HPDE6-E6E7 (cell line): ENCODE results near the gene EBF3.

Experiments used
- DNase-seq: peaks from one replicate; pipeline ENCODE4 v3.0.0; 2011; ENCODE audit warnings: missing footprints; ENCODE audit errors: extremely low spot score

The EBF3 gene

GRCh38 chr10:129971381-129972144, 7.5 kb upstream of the EBF3 start:
- no peak for DNase-seq

- no peak for DNase-seq
Measured at GRCh38 chr10:129970465-129971364, 6.6 kb upstream of the EBF3 start.

- no peak for DNase-seq
Measured at GRCh38 chr10:129969911-129970464, 5.9 kb upstream of the EBF3 start.

GRCh38 chr10:129969184-129969910, 5.3 kb upstream of the EBF3 start:
- DNase-seq: no peak

GRCh38 chr10:129968853-129969183, 4.7 kb upstream of the EBF3 start:
- DNase-seq: no peak

GRCh38 chr10:129968020-129968852, 4.2 kb upstream of the EBF3 start:
- DNase-seq: no peak

GRCh38 chr10:129967579-129968019, 3.5 kb upstream of the EBF3 start:
- no peak for DNase-seq

GRCh38 chr10:129966889-129967578, 3.0 kb upstream of the EBF3 start:
- no peak for DNase-seq

- no peak for DNase-seq
Measured at GRCh38 chr10:129966370-129966888, 2.4 kb upstream of the EBF3 start.

- DNase-seq: no peak
Measured at GRCh38 chr10:129965959-129966358, 1.9 kb upstream of the EBF3 start.

- no peak for DNase-seq
Measured at GRCh38 chr10:129965425-129965808, 1.3 kb upstream of the EBF3 start.

GRCh38 chr10:129964611-129965424, 744 bp upstream of the EBF3 start:
- no peak for DNase-seq

- no peak for DNase-seq
Measured at GRCh38 chr10:129962872-129963640, 1.0 kb downstream of the EBF3 start.

- DNase-seq: no peak
Measured at GRCh38 chr10:129962031-129962871, 1.8 kb downstream of the EBF3 start.

- DNase-seq: no peak
Measured at GRCh38 chr10:129961157-129961701, 2.8 kb downstream of the EBF3 start.

- DNase-seq: no peak
Measured at GRCh38 chr10:129960481-129961156, 3.5 kb downstream of the EBF3 start.
